ENCODE results near the gene ZNF688.

DNA sequence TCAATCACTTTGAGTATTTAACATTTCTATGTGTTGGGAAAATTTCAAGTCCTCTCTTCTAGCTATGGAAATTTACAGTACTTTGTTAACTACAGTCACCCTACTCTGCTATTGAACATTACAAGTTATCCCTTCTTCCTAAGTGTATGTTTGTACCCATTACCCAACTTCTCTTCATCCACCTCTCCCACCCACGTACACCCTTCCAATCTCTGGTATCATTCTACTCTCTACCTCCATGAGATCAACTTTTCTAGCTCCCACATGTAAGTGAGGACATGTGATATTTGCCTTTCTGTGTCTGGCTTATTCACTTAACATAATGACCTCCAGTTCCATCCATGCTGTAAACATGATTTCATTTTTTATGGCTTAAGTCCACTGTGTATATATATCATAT lies 3.2 kb upstream of the ZNF688 start:
- TF ChIP-seq EZH2 (optimal IDR thresholded peaks at IDR 0.05; ENCODE audit: low read depth, low read length) (no peak), EZH2phosphoT487 (IDR thresholded peaks at IDR 0.05; ENCODE audit: low read length) (no peak)
- TF ChIP-seq, protein P1, sequence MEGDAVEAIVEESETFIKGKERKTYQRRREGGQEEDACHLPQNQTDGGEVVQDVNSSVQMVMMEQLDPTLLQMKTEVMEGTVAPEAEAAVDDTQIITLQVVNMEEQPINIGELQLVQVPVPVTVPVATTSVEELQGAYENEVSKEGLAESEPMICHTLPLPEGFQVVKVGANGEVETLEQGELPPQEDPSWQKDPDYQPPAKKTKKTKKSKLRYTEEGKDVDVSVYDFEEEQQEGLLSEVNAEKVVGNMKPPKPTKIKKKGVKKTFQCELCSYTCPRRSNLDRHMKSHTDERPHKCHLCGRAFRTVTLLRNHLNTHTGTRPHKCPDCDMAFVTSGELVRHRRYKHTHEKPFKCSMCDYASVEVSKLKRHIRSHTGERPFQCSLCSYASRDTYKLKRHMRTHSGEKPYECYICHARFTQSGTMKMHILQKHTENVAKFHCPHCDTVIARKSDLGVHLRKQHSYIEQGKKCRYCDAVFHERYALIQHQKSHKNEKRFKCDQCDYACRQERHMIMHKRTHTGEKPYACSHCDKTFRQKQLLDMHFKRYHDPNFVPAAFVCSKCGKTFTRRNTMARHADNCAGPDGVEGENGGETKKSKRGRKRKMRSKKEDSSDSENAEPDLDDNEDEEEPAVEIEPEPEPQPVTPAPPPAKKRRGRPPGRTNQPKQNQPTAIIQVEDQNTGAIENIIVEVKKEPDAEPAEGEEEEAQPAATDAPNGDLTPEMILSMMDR (IDR thresholded peaks at IDR 0.05; ENCODE audit: low read length): no peak

Data from MM.1S (cell line).